Endothelial cell of umbilical vein (primary cell): ENCODE measurements around the gene TMC2. TPM values are rescaled to one million over a fixed set of nuclear protein-coding genes. Genes with fewer than 3 reads are reported as not detected.
A peak's percentile ranks its signal among the peaks of the same experiment; 100 is the strongest.

Experiments
- microRNA counts: library from miRNA; unstranded; fragments of <30 nt; microRNA quantifications from one replicate; lab custom pipeline; 2016
- microRNA-seq: library from miRNA; unstranded; fragments of <30 nt; microRNA quantifications from one replicate; pipeline ENCODE4 v1.2.0, GENCODE V29; 2021; ENCODE audit warnings: borderline number of aligned reads, borderline replicate concordance
- polyA plus RNA-seq, 4 experiments: library from polyadenylated mRNA; depleted of rRNA in 3 of 4; stranded (reverse) in 3 of 4; unstranded in 1 of 4; fragments of >200 nt; gene quantifications; 2 replicates each; pipeline versions ENCODE4 v1.2.1 to v1.2.3, GENCODE V29; 2011 to 2012; ENCODE audit warnings: missing spikeins in 1 of 4
- small RNA-seq: library from RNA; depleted of rRNA; stranded (forward); fragments of <200 nt; gene quantifications from one replicate; pipeline ENCODE3, GENCODE V24; 2012; ENCODE audit warnings: low replicate concordance, low read depth; ENCODE audit not compliant: insufficient read depth, insufficient read length
- total RNA-seq: library from RNA; stranded (reverse); gene quantifications from 2 replicates; pipeline ENCODE4 v1.2.3, GENCODE V29; 2021

The TMC2 gene
- total and polyA plus RNA-seq, 2 donors (not counting 3 experiments of a cell fraction or from before 2014, with no cell fraction given) = not detected

MicroRNAs encoded within 50 kb of the gene (microRNA counts, 767-probe panel; counts per million panel counts)
- 723 counts per million, percentile 96 among the panel's probes with 10 or more counts for microRNA hsa-miR-1292 (lab: Ali Mortazavi, UCI)

Small RNA genes lying within 50 kb of the gene (microRNA-seq; reads per million reads assigned to microRNA genes)
- 10.0 reads per million, percentile 25 among the genes with 10 or more reads in this experiment for gene MIR1292

Small RNA genes lying within 50 kb of the gene (small RNA-seq; reads per million reads assigned to genes)
- gene SNORA51 = not detected
- not detected for gene SNORD110
- gene SNORD56 = not detected
- not detected for gene SNORD57
- gene SNORD86 = not detected

Other genes with a start within 250 kb of the TMC2 start
- gene TGM3, start 240.6 kb upstream of the TMC2 start, total RNA-seq = not detected in 2 replicates
- gene TGM3, start 240.6 kb upstream of the TMC2 start, polyA plus RNA-seq = not detected in 2 replicates
- gene TGM6, start 155.7 kb upstream of the TMC2 start, total RNA-seq = not detected in 2 replicates
- gene TGM6, start 155.7 kb upstream of the TMC2 start, polyA plus RNA-seq = not detected in 2 replicates
- 296 and 323 TPM in 2 replicates for gene SNRPB, start 65.8 kb upstream of the TMC2 start, total RNA-seq
- 340 and 357 TPM in 2 replicates for gene SNRPB, start 65.8 kb upstream of the TMC2 start, polyA plus RNA-seq
- gene ZNF343, start 27.7 kb upstream of the TMC2 start, total RNA-seq = 7.9 and 9.2 TPM in 2 replicates
- 4.7 and 5.0 TPM in 2 replicates for gene ZNF343, start 27.7 kb upstream of the TMC2 start, polyA plus RNA-seq
- 305 and 329 TPM in 2 replicates for gene NOP56, start 116.1 kb downstream of the TMC2 start, total RNA-seq
- 145 and 151 TPM in 2 replicates for gene NOP56, start 116.1 kb downstream of the TMC2 start, polyA plus RNA-seq
- gene IDH3B, start 127.6 kb downstream of the TMC2 start, total RNA-seq = 86.9 and 87.9 TPM in 2 replicates
- gene IDH3B, start 127.6 kb downstream of the TMC2 start, polyA plus RNA-seq = 168 and 177 TPM in 2 replicates
- gene EBF4, start 156.2 kb downstream of the TMC2 start, total RNA-seq = 3.0 and 3.4 TPM in 2 replicates
- 2.5 and 2.7 TPM in 2 replicates for gene EBF4, start 156.2 kb downstream of the TMC2 start, polyA plus RNA-seq